Breast epithelium (tissue), 4 donors: ENCODE data around the gene IL33. TPM values are rescaled to one million over a fixed set of nuclear protein-coding genes. Genes with fewer than 3 reads are reported as not detected.

Experiments used
- DNase-seq, 2 donors: peaks; one replicate each; pipeline ENCODE4 v3.0.0-alpha.2; 2019; ENCODE audit warnings: low spot score in 2 of 2
- H3K27ac ChIP-seq, 2 donors: fragments of 200-600 bp; sonication (generic) in 1 of 2; one replicate each; pipeline ENCODE4 v1.5.1; 2016 to 2019; ENCODE audit warnings: mild to moderate bottlenecking in 1 of 2
- H3K27me3 ChIP-seq, 2 donors: fragments of 200-600 bp; sonication (generic) in 1 of 2; one replicate each; pipeline versions ENCODE4 v1.5.1 to v1.6.0; 2017 to 2019; ENCODE audit warnings: control low read depth in 1 of 2, mild to moderate bottlenecking in 1 of 2
- H3K36me3 ChIP-seq: fragments of 200-600 bp; one replicate; pipeline ENCODE4 v1.5.1; 2019
- H3K4me1 ChIP-seq, 2 donors: fragments of 200-600 bp; sonication (generic); one replicate each; pipeline ENCODE4 v1.5.1; 2016 to 2019; ENCODE audit warnings: control low read depth in 1 of 2
- H3K4me3 ChIP-seq, 3 donors: fragments of 200-600 bp; sonication (generic); 1 replicate in 2 of 3; 2 replicates in 1 of 3; pipeline ENCODE4 v1.5.1; 2016 to 2019; ENCODE audit warnings: mild to moderate bottlenecking in 3 of 3, moderate library complexity in 2 of 3
- H3K9me3 ChIP-seq, 2 donors: fragments of 200-600 bp; sonication (generic) in 1 of 2; one replicate each; pipeline ENCODE4 v1.5.1; 2016 to 2019; ENCODE audit warnings: control low read depth in 1 of 2
- POLR2A ChIP-seq: fragments of 450-650 bp; IDR thresholded peaks from one replicate; pipeline ENCODE4 v1.6.1; 2016; ENCODE audit warnings: antibody characterized with exemption, mild to moderate bottlenecking, moderate library complexity
- POLR2AphosphoS5 ChIP-seq, 3 donors: sonication (generic); formaldehyde crosslinking; IDR thresholded peaks; one replicate each; pipeline ENCODE4 v1.6.1; 2017; ENCODE audit warnings: antibody characterized with exemption in 3 of 3
- intact Hi-C: fragments of 100-400 bp; cut with DNase I; formaldehyde crosslinking; loops from one replicate; pipeline ENCODE4 v1.15.1; 2023; ENCODE audit warnings: low total_unique reads
- total RNA-seq, 3 donors: library from RNA; depleted of rRNA; stranded (reverse); fragments of >200 nt; gene quantifications; one replicate each; pipeline ENCODE4 v1.1.0, GENCODE V29; 2016
- TF ChIP-seq, protein P1 (sequence below), 3 donors: fragments of 450-650 bp; IDR thresholded peaks; one replicate each; pipeline ENCODE4 v1.5.1; 2016 to 2017; ENCODE audit warnings: antibody characterized with exemption in 3 of 3, mild to moderate bottlenecking in 3 of 3, moderate library complexity in 3 of 3

IL33 gene
- total RNA-seq, 3 donors from 2014 or later = 11.7 to 29.2 (median 12.4) TPM

DNA sequence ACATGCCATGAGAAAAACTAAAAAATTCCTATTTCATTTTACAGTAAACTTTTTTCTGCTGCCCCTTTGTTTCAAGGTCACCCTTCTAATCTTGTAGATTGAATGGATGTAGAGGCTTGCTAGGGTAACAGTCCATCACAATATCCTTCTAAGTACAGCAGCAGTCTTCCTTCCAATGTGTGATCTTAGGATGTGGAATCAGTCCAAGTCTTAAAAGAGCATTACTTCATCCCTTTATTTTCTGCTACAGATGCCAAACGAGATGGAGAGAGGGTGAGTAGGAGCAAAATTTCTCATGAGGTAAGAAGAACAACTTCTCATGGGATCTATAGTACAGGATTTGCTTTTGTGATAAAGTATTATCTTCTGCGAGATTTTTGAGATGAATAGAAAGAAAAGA lies 704 bp upstream of the IL33 start:
- H3K27me3 ChIP-seq = no peaks in the 10 kb centered on the region
- H3K4me3 ChIP-seq = peak overlapping the region in 1 of 3 donors; percentile 4
- TF ChIP-seq, protein P1, sequence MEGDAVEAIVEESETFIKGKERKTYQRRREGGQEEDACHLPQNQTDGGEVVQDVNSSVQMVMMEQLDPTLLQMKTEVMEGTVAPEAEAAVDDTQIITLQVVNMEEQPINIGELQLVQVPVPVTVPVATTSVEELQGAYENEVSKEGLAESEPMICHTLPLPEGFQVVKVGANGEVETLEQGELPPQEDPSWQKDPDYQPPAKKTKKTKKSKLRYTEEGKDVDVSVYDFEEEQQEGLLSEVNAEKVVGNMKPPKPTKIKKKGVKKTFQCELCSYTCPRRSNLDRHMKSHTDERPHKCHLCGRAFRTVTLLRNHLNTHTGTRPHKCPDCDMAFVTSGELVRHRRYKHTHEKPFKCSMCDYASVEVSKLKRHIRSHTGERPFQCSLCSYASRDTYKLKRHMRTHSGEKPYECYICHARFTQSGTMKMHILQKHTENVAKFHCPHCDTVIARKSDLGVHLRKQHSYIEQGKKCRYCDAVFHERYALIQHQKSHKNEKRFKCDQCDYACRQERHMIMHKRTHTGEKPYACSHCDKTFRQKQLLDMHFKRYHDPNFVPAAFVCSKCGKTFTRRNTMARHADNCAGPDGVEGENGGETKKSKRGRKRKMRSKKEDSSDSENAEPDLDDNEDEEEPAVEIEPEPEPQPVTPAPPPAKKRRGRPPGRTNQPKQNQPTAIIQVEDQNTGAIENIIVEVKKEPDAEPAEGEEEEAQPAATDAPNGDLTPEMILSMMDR (IDR thresholded peaks at IDR 0.05) = no peak
- TF ChIP-seq POLR2AphosphoS5 (IDR thresholded peaks at IDR 0.05) (no peak), POLR2A (no peak)
- no peaks in the 10 kb centered on the region for H3K4me1 ChIP-seq
- no peak for DNase-seq
- H3K36me3 ChIP-seq = no peaks in the 10 kb centered on the region
- peaks cover 7 to 9% of the 10 kb centered on the region in 2 donors for H3K9me3 ChIP-seq
- peak overlapping the region in 1 of 2 donors; percentile 75 for H3K27ac ChIP-seq
- intact Hi-C loops = no loop called here

DNA sequence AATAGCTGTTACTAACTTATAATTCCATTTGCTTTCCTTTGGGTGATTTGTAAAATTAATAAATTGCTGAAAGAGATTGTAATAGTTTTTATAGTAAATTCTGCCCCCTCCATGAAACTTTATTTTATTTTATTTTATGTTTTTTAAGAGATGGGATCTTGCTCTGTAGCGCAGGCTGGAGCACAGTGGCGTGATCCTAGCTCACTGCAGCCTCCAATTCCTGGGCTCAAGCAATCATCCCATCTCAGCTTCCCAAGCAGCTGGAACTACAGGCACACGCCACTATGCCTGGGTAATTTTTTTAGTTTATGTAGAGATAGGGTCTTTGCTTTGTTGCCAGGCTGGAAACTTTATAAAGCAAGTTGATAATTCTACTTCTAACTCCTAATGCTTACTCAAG lies 395 bp downstream of the IL33 start:
- Histone ChIP-seq H3K27me3 (no peaks in the 10 kb centered on the region), H3K4me1 (no peaks in the 10 kb centered on the region), H3K27ac (peak overlapping the region in 1 of 2 donors; percentile 78), H3K36me3 (no peaks in the 10 kb centered on the region), H3K9me3 (no peaks in the 10 kb centered on the region), H3K4me3 (peak overlapping the region; percentile 26 to 56 (median 27))
- no peak for TF ChIP-seq POLR2A
- TF ChIP-seq POLR2AphosphoS5 (IDR thresholded peaks at IDR 0.05) = no peak
- TF ChIP-seq, protein P1 (IDR thresholded peaks at IDR 0.05) = no peak
- DNase-seq = no peak
- intact Hi-C loops = no loop called here

DNA sequence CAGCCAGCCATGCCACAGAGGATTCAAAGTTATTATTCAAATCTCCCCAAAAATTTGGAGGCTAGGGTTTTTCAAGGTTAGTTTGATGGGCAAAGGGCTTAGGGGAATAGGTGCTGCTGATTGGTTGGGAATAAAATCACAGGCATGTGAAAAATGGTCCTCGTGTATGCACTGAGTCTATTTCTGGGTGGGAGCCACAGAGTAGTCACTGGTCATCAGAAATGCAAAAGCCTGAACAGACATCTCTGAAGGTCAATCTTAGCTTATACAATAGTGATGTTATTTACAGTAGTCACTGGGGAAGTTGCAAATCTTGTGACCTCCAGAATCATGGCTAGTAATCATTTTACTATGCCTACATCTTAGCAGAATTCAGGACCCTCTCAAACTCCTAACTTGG lies 1.3 kb downstream of the IL33 start:
- no peaks in the 10 kb centered on the region for H3K9me3 ChIP-seq
- H3K27ac ChIP-seq = peak overlapping the region; percentile 21 to 78
- intact Hi-C loops = no loop called here
- peak overlapping the region in 2 of 3 donors; percentile 31 to 56 for H3K4me3 ChIP-seq
- H3K27me3 ChIP-seq = no peaks in the 10 kb centered on the region
- no peak for DNase-seq
- no peaks in the 10 kb centered on the region for H3K36me3 ChIP-seq
- no peak for TF ChIP-seq POLR2AphosphoS5 (IDR thresholded peaks at IDR 0.05)
- H3K4me1 ChIP-seq = no peaks in the 10 kb centered on the region

DNA sequence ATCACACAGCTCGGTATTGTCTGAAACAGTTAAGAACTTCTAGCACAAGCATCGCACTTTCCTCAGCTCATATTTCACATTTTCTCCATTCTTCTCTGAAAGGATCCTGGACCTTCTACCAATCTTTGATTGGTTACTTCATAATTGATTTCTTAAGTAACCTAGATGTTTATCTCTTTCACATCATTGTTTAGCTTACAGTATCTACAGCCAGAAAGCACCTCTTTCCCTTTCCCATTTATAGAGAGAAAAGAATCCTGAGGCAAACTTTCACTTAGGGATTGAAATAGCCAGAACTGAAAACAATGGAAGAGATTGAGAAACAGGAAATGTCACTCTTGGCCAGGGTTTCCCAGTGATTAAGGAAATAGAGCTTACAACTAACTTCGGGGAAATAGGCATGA lies 2.5 kb downstream of the IL33 start:
- Histone ChIP-seq H3K27ac (peak overlapping the region; percentile 78 to 79), H3K36me3 (no peaks in the 10 kb centered on the region), H3K4me1 (no peaks in the 10 kb centered on the region), H3K27me3 (no peaks in the 10 kb centered on the region), H3K9me3 (no peaks in the 10 kb centered on the region), H3K4me3 (peak overlapping the region in 2 of 3 donors; percentile 31 to 56)
- intact Hi-C loops = no loop called here
- TF ChIP-seq POLR2AphosphoS5 (IDR thresholded peaks at IDR 0.05) (peak in 2 of 3 donors; percentile 20 to 41), POLR2A (no peak)
- TF ChIP-seq, protein P1 (IDR thresholded peaks at IDR 0.05) = no peak
- DNase-seq = no peak

DNA sequence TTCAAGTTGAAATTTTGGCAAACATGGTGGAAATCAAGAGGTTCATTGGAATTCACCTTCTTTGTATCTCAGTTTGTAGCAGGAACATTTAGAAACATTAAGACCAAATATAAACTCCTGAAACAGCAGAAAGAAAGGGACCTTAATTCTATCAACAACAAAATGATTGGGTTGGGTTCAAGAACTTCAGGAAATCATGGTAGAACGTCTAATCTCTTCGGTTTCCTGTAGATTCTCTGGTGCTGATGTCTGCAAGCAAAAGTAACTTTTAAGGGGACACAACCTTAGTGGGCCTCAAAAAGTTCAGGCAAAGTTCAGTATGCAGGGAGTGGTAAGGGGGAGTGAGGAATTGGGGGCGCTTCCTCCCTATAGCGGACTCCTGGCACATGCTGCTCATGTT lies 3.4 kb downstream of the IL33 start:
- no peak for DNase-seq
- H3K27ac ChIP-seq = peak overlapping the region; percentile 51 to 56
- H3K9me3 ChIP-seq = no peaks in the 10 kb centered on the region
- no peak overlapping the region for H3K4me3 ChIP-seq
- TF ChIP-seq POLR2AphosphoS5 (IDR thresholded peaks at IDR 0.05) = no peak
- TF ChIP-seq POLR2A = no peak
- TF ChIP-seq, protein P1 (IDR thresholded peaks at IDR 0.05) = no peak
- no peaks in the 10 kb centered on the region for H3K4me1 ChIP-seq
- intact Hi-C loops = no loop called here
- H3K36me3 ChIP-seq = no peaks in the 10 kb centered on the region
- no peaks in the 10 kb centered on the region for H3K27me3 ChIP-seq

DNA sequence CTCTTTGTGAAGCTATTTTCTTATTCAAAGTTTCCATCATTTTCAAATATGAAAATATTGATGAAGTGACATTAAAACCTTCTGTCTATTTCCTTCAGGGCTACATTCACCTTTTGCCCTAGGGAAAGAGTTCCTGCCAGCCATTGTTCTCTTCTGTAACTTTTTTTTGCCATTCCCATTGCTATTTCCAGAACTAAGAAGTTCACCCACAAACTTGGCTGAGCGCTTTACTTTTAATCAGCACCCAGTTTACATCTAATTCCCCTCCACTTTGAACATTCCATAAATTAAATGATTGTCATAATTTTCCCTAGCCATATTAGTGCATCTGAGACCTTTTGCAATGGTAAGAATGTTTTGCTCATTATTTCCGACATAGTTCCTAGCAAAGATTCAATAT lies 4.4 kb downstream of the IL33 start:
- Histone ChIP-seq H3K4me3 (no peak overlapping the region), H3K9me3 (no peaks in the 10 kb centered on the region), H3K27me3 (no peaks in the 10 kb centered on the region), H3K36me3 (no peaks in the 10 kb centered on the region), H3K4me1 (peaks cover 0 to 9% of the 10 kb centered on the region in 2 donors), H3K27ac (peak overlapping the region in 1 of 2 donors; percentile 56)
- DNase-seq = no peak
- TF ChIP-seq, protein P1 (IDR thresholded peaks at IDR 0.05) = no peak
- no peak for TF ChIP-seq POLR2AphosphoS5 (IDR thresholded peaks at IDR 0.05)
- TF ChIP-seq POLR2A = no peak
- intact Hi-C loops = no loop called here
